ENCODE measurements around the gene PLEKHG5.

DNA sequence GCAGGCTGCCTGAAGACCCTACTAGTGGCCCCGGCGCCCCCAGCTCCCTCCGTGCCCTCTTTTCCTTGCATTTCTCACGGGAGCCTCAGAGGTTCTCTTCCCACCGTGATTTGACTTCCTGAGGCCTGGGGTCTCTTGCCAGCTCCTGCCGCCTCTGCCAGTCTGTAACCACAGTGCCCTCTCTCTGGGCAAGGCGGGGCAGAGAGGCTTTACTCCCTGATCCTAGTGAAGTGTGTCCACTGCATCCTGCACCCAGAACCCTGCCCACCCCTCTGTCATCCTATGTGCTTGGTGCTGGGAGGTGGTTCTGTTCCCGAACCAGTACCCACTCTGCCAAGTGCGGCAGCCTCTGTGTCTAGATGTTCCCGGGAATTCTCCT, 64.5 kb downstream of the PLEKHG5 start:
- TF ChIP-seq, protein P1, sequence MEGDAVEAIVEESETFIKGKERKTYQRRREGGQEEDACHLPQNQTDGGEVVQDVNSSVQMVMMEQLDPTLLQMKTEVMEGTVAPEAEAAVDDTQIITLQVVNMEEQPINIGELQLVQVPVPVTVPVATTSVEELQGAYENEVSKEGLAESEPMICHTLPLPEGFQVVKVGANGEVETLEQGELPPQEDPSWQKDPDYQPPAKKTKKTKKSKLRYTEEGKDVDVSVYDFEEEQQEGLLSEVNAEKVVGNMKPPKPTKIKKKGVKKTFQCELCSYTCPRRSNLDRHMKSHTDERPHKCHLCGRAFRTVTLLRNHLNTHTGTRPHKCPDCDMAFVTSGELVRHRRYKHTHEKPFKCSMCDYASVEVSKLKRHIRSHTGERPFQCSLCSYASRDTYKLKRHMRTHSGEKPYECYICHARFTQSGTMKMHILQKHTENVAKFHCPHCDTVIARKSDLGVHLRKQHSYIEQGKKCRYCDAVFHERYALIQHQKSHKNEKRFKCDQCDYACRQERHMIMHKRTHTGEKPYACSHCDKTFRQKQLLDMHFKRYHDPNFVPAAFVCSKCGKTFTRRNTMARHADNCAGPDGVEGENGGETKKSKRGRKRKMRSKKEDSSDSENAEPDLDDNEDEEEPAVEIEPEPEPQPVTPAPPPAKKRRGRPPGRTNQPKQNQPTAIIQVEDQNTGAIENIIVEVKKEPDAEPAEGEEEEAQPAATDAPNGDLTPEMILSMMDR (conservative IDR thresholded peaks at IDR 0.05; ENCODE audit: low read depth, low read length): no peak
- TF ChIP-seq EZH2 (IDR thresholded peaks at IDR 0.05; ENCODE audit: borderline replicate concordance, low read depth, low read length, poor library complexity, severe bottlenecking): no peak
